NT2/D1 (cell line): ENCODE measurements around the gene TOR2A.

Experiments used
- SUZ12 ChIP-seq: IDR thresholded peaks from 2 replicates; pipeline ENCODE4 v1.6.1; 2011; ENCODE audit not compliant: insufficient read length, insufficient read depth; ENCODE audit errors: extremely low read depth
- YY1 ChIP-seq: IDR thresholded peaks from 2 replicates; pipeline ENCODE4 v1.6.1; 2011; ENCODE audit not compliant: insufficient read length, insufficient read depth
- ZNF274 ChIP-seq: IDR thresholded peaks from 2 replicates; pipeline ENCODE4 v1.6.1; 2011; ENCODE audit warnings: mild to moderate bottlenecking, low read depth, low read length

- TF ChIP-seq ZNF274 (no peak), SUZ12 (no peak), YY1 (no peak)
These were observed 13.7 kb downstream of the TOR2A start for GRCh38 chr9:127721391-127721821.
